Rectal smooth muscle tissue (tissue), 1 donor: Measurements from ENCODE around the gene NEDD4.
"Not testable (repeated sequence)": the region's sequence is repeated elsewhere in the genome, so short reads cannot be mapped to it uniquely, and the experiment has no call there.

Source experiments
- H3K27ac ChIP-seq: one replicate; pipeline ENCODE4 v1.7.0; 2013; ENCODE audit warnings: low read depth, low read length, inconsistent platforms
- H3K27me3 ChIP-seq: one replicate; pipeline ENCODE4 v1.7.0; 2013; ENCODE audit warnings: low read length; ENCODE audit not compliant: control insufficient read depth, insufficient read depth
- H3K36me3 ChIP-seq: one replicate; pipeline ENCODE4 v1.7.0; 2013; ENCODE audit warnings: low read length; ENCODE audit not compliant: control insufficient read depth, insufficient read depth
- H3K4me1 ChIP-seq: one replicate; pipeline ENCODE4 v1.7.0; 2013; ENCODE audit warnings: low read length; ENCODE audit not compliant: control insufficient read depth, insufficient read depth
- H3K4me3 ChIP-seq: one replicate; pipeline ENCODE4 v1.7.0; 2013; ENCODE audit warnings: low read length
- H3K9ac ChIP-seq: one replicate; pipeline ENCODE4 v1.7.0; 2013; ENCODE audit warnings: low read length

NEDD4 gene

GRCh38 chr15:55824857-55825613 is 168.4 kb downstream of the NEDD4 start:
- no peak overlapping the region for H3K9ac ChIP-seq
- no peak overlapping the region for H3K4me3 ChIP-seq
- H3K36me3 ChIP-seq: peaks cover 3% of the 10 kb centered on the region
- no peaks in the 10 kb centered on the region for H3K27me3 ChIP-seq
- no peak overlapping the region for H3K27ac ChIP-seq
- H3K4me1 ChIP-seq: peaks cover 11% of the 10 kb centered on the region

- peaks cover 11% of the 10 kb centered on the region for H3K4me1 ChIP-seq
- no peak overlapping the region for H3K9ac ChIP-seq
- H3K4me3 ChIP-seq: no peak overlapping the region
- H3K27ac ChIP-seq: peak overlapping the region; percentile 42
- no peaks in the 10 kb centered on the region for H3K36me3 ChIP-seq
- H3K27me3 ChIP-seq: no peaks in the 10 kb centered on the region
Measured at GRCh38 chr15:55823699-55824340, 169.6 kb downstream of the NEDD4 start.

- Histone ChIP-seq H3K4me1 (peaks cover 11% of the 10 kb centered on the region), H3K36me3 (no peaks in the 10 kb centered on the region), H3K27ac (peak overlapping the region; percentile 42), H3K4me3 (no peak overlapping the region), H3K27me3 (no peaks in the 10 kb centered on the region), H3K9ac (no peak overlapping the region)
Measured at GRCh38 chr15:55823191-55823670, 170.2 kb downstream of the NEDD4 start.

- peaks cover 11% of the 10 kb centered on the region for H3K4me1 ChIP-seq
- H3K36me3 ChIP-seq, H3K9ac ChIP-seq, H3K27me3 ChIP-seq, H3K27ac ChIP-seq, H3K4me3 ChIP-seq: not testable (repeated sequence)
Measured at GRCh38 chr15:55821740-55822139, 171.7 kb downstream of the NEDD4 start.

- Histone ChIP-seq H3K4me1 (peaks cover 11% of the 10 kb centered on the region), H3K9ac (no peak overlapping the region), H3K36me3 (no peaks in the 10 kb centered on the region), H3K27ac (no peak overlapping the region), H3K27me3 (no peaks in the 10 kb centered on the region), H3K4me3 (no peak overlapping the region)
Measured at GRCh38 chr15:55820043-55820442, 173.4 kb downstream of the NEDD4 start.

GRCh38 chr15:55819397-55820034 is 173.9 kb downstream of the NEDD4 start:
- Histone ChIP-seq H3K27me3 (no peaks in the 10 kb centered on the region), H3K27ac (no peak overlapping the region), H3K36me3 (no peaks in the 10 kb centered on the region)

GRCh38 chr15:55816017-55816416 is 177.4 kb downstream of the NEDD4 start:
- H3K9ac ChIP-seq: no peak overlapping the region
- no peaks in the 10 kb centered on the region for H3K27me3 ChIP-seq
- H3K4me1 ChIP-seq: no peaks in the 10 kb centered on the region
- H3K4me3 ChIP-seq: no peak overlapping the region
- H3K27ac ChIP-seq: no peak overlapping the region
- no peaks in the 10 kb centered on the region for H3K36me3 ChIP-seq

More at GRCh38 chr15:55819397-55820034, 173.9 kb downstream of the NEDD4 start:
- Histone ChIP-seq H3K4me1 (peaks cover 11% of the 10 kb centered on the region), H3K9ac (no peak overlapping the region), H3K4me3 (no peak overlapping the region)

GRCh38 chr15:55802600-55803376 is 190.6 kb downstream of the NEDD4 start:
- H3K27me3 ChIP-seq: no peaks in the 10 kb centered on the region
- H3K9ac ChIP-seq: no peak overlapping the region
- H3K4me1 ChIP-seq: no peaks in the 10 kb centered on the region
- H3K4me3 ChIP-seq: no peak overlapping the region
- no peak overlapping the region for H3K27ac ChIP-seq
- H3K36me3 ChIP-seq: no peaks in the 10 kb centered on the region

- Histone ChIP-seq H3K4me1 (no peaks in the 10 kb centered on the region), H3K9ac (no peak overlapping the region), H3K36me3 (no peaks in the 10 kb centered on the region), H3K4me3 (no peak overlapping the region), H3K27me3 (no peaks in the 10 kb centered on the region), H3K27ac (no peak overlapping the region)
Measured at GRCh38 chr15:55800216-55800615, 193.2 kb downstream of the NEDD4 start.

- Histone ChIP-seq H3K27ac (no peak overlapping the region), H3K27me3 (no peaks in the 10 kb centered on the region)
Measured at GRCh38 chr15:55799291-55800212, 193.9 kb downstream of the NEDD4 start.

GRCh38 chr15:55796321-55796965 is 197.0 kb downstream of the NEDD4 start:
- Histone ChIP-seq H3K27ac (no peak overlapping the region), H3K4me3 (no peak overlapping the region), H3K36me3 (no peaks in the 10 kb centered on the region), H3K27me3 (no peaks in the 10 kb centered on the region), H3K4me1 (no peaks in the 10 kb centered on the region), H3K9ac (no peak overlapping the region)

More at GRCh38 chr15:55799291-55800212, 193.9 kb downstream of the NEDD4 start:
- Histone ChIP-seq H3K4me1 (no peaks in the 10 kb centered on the region), H3K4me3 (no peak overlapping the region), H3K36me3 (no peaks in the 10 kb centered on the region), H3K9ac (no peak overlapping the region)
